Stromal cell of bone marrow (primary cell): Measurements from ENCODE around the gene ING5.

ENCODE experiments used
- DNase-seq: peaks from one replicate; pipeline ENCODE4 v3.0.0-alpha.2; 2012; ENCODE audit warnings: low read depth

The ING5 gene

GRCh38 chr2:241760301-241760771, 58.5 kb downstream of the ING5 start:
- DNase-seq, result no peak

GRCh38 chr2:241762321-241762932, 60.6 kb downstream of the ING5 start:
- DNase-seq, result no peak

- DNase-seq, result no peak
Observed at GRCh38 chr2:241762933-241763369, 61.1 kb downstream of the ING5 start.

DNA sequence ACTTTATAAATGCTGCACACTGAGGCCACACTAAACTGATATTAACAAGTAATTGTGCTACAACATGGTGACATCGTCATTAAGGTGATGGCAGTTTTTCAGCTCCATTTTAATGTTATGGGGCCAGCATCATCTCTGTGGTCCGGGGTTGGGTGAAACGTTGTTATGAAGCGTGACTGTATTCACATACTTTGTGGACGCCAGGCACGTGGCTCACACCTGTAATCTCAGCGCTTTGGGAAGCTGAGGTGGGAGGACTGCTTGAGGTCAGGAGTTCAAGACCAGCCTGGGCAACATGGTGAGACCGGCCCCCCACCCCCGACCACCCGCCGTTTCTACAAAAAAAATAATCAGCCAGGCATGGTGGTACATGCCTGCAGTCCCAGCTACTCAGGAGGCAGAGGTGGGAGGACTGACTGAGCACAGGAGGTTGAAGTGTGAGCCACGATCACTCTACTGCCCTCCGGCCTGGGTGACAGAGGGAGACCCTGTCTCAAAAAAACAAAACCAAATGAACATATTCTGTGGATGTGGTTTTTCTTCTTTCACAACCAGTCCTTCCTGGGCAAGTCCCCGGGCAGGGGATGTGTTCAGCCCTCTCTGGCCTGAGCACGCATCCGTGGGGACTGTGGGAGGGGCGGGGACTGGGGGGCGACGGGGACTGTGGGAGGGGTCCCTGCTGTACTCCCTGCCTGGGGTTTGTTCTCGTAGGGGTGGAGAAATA, 61.9 kb downstream of the ING5 start:
- no peak for DNase-seq

- no peak for DNase-seq
Observed at GRCh38 chr2:241764275-241765241, 62.7 kb downstream of the ING5 start.

DNA sequence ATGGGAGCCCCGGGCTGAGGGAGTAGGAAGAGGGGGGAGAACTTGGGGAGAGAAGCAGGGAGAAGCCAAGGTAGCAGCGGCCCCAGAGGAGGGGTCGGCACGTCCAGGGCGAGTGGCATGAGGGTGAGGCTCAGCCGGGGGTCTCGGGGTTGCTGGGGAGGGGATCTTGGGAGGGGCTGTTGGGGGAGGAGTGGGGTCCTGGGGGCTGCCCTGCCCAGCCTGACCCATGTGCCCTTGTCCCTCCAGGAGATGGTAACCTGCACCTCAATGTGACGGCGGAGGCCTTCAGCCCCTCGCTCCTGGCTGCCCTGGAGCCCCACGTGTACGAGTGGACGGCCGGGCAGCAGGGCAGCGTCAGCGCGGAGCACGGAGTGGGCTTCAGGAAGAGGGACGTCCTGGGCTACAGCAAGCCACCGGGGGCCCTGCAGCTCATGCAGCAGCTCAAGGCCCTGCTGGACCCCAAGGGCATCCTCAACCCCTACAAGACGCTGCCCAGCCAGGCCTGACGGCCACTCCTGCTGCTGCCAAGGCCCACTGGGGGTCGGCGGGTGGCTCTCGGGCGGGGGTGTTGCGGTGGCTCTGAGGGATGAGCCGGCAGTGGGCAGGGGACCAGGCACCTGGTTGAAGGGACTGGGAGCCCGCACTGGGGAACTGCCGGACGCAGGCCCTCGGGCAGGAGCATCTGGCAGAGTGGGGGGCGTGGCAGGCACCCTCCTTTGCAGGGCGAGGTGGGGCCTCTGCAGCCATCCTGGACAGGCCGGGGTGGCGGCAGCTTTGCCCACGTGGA, 65.8 kb downstream of the ING5 start:
- DNase-seq, result no peak

DNA sequence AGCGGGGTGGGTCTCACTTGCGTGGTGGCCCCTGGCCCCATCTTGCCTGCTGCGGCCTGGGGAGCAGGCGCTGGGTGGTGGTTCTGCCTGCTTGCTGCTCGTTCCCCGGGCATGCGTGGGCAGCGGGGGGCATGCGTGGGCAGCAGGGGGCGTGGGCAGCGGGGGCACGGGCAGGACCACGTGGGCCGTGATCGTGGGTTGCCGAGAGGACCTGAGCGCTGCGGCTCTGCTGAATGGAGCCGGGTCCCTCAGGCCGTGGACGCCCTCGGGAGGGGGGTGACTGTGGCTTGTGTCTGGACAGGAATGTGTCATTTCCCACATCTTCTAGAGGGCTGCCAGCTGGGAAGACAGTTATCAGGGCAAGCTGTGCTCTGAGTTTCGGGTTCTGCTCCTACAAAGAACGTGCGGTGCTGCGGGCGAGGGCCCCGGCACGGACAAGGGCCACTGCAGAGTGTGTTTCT, 66.4 kb downstream of the ING5 start:
- DNase-seq, result no peak

DNA sequence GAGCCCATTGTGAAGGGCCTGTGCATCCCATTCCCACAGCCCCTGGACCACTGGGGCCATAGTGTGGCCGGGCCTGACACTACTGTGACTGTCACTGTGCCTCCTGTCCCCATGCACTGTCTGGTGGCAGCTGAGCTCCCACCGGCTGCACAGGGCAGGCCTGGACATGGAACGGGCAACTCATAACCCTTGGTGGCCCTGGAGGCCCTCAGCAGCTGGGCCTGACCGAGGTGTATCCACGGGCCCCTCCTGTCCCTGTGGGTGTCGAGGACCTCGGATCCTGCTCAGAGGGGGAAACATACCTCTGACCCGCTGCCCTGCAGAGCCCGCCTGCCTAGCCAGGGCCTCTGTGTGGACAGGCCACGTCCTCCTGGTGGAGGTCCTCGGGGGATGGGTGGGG, 67.0 kb downstream of the ING5 start:
- no peak for DNase-seq

DNA sequence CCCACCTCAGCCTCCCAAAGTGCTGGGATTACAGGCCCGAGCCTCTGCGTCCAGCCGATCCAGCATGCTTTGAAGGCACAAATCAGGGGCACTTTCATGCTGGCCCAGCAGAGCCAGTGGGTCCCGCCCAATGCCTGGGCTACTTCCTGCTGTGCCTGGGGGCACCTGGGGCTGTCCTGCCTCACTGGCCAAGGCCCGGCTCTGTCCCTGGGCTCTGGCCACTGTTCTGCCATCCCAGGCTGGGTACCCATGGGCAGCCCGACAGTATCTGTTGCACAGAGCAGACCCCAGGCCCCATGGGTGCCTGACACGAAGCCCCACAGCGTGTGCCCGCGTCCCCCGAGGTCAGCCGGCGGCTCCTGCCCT, 68.0 kb downstream of the ING5 start:
- DNase-seq, result no peak

GRCh38 chr2:241770185-241770935, 68.5 kb downstream of the ING5 start:
- DNase-seq, result no peak

DNA sequence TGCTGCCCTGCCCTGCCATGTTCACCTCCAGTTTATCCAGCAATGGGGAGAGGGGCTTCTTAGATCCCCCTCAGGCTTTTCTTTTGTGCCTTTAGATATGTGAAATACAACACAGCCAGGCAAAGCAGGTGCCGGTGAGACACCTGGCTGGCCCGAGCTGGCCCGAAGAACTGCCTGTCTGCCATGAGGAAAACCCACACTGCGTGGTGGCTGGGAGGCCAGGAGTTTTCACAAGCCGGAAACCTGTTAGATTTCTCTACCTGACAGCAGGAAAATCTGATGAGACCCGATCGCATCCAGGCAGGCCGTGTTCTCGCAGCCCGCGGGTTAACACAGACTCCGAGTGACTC, 69.1 kb downstream of the ING5 start:
- no peak for DNase-seq

DNA sequence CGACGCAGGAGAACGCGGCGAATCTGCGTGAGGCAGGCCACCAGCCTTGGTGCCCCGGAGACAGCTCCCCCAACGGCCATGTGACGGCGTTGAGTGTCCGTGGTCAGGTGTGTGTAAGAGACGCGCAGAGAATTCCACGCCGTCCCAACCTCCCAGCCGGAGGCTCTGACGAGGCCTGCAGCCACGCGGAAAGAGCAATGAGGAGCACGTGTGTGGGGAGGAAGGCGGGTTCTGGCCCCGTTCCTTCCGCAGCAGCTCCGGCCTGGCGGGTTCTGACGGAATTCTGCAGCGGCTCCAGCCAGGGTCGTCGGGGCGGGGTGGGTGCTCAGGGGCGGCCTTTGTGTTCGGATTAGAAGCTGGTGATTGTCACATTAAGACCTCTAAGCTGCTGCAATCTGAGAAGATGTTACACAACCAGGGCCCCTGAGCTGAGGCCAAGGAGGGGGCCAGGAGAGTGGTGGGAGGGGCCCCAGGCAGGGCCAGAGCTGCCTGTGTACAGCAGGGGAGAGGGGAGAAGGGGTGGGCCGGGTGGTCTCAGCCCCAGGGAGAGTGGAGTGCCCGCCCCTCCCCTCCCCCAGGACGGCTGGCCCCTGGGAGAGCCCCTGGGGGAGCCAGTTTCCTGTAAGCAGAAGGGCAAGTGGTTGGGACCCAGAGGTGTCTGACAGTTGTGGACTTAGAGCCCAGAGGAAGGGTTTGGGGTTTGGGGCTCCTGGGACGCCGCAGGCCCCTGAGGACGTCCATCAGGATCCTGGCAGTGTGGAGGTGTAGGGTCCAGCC, 69.6 kb downstream of the ING5 start:
- no peak for DNase-seq

GRCh38 chr2:241772063-241772499, 70.2 kb downstream of the ING5 start:
- no peak for DNase-seq

GRCh38 chr2:241773511-241774418, 71.9 kb downstream of the ING5 start:
- DNase-seq, result no peak

- peak; percentile 40 for DNase-seq
Observed at GRCh38 chr2:241774419-241775222, 72.8 kb downstream of the ING5 start.

- DNase-seq, result no peak
Observed at GRCh38 chr2:241775223-241776177, 73.7 kb downstream of the ING5 start.
